MCF 10A (cell line): Measurements from ENCODE around the gene SSR4. TPM values are rescaled to one million over a fixed set of nuclear protein-coding genes. Genes with fewer than 3 reads are reported as not detected.

Source experiments
- BruUV-seq: library from RNA; stranded (reverse); fragments of 400-500 nt; replicated peaks from 2 replicates; lab custom pipeline; 2021; lab: Mats Ljungman, UMichigan
- CTCF ChIA-PET: fragments of 300-600 bp; sonication (Branson Sonifier 250); formaldehyde crosslinking; extraction: SDS; loops from one replicate; lab custom pipeline; 2021; ENCODE audit warnings: antibody characterized with exemption, inconsistent platforms; lab: Yijun Ruan, JAX
- POLR2A ChIA-PET: fragments of 300-600, 350-650 bp; sonication (Branson Sonifier 250); formaldehyde crosslinking; extraction: SDS; loops from one replicate; lab custom pipeline; 2020; ENCODE audit warnings: antibody characterized with exemption, inconsistent platforms; lab: Yijun Ruan, JAX
- DNase-seq: peaks from one replicate; pipeline ENCODE4 v3.0.0-alpha.2; 2018; ENCODE audit not compliant: unreplicated experiment
- H3K27ac Mint-ChIP-seq: one replicate; pipeline ENCODE4 v1.8.0; 2022; ENCODE audit warnings: mild to moderate bottlenecking, low read depth, mixed read lengths; ENCODE audit not compliant: unreplicated experiment
- H3K27me3 Mint-ChIP-seq: one replicate; pipeline ENCODE4 v1.8.0; 2022; ENCODE audit warnings: mixed read lengths; ENCODE audit not compliant: insufficient read depth, unreplicated experiment
- H3K36me3 Mint-ChIP-seq: one replicate; pipeline ENCODE4 v1.8.0; 2022; ENCODE audit warnings: mild to moderate bottlenecking, moderate library complexity, mixed read lengths; ENCODE audit not compliant: insufficient read depth, unreplicated experiment
- H3K4me1 Mint-ChIP-seq: one replicate; pipeline ENCODE4 v1.8.0; 2022; ENCODE audit warnings: mixed read lengths; ENCODE audit not compliant: insufficient read depth, unreplicated experiment
- H3K4me3 Mint-ChIP-seq: one replicate; pipeline ENCODE4 v1.8.0; 2022; ENCODE audit warnings: mild to moderate bottlenecking, moderate library complexity, mixed read lengths; ENCODE audit not compliant: unreplicated experiment
- H3K9me3 Mint-ChIP-seq: one replicate; pipeline ENCODE4 v1.8.0; 2022; ENCODE audit warnings: mixed read lengths; ENCODE audit not compliant: unreplicated experiment
- CTCF ChIP-seq: fragments of 200-600 bp; IDR thresholded peaks from one replicate; pipeline ENCODE4 v1.8.0; 2022; ENCODE audit warnings: antibody characterized with exemption, mild to moderate bottlenecking; ENCODE audit not compliant: unreplicated experiment
- intact Hi-C: fragments of 100-400 bp; cut with micrococcal nuclease; formaldehyde crosslinking; loops from 2 replicates; pipeline ENCODE4 v1.14.1; 2022
- total RNA-seq: library from RNA; stranded (reverse); gene quantifications from 2 replicates; pipeline ENCODE4 v1.2.3, GENCODE V29; 2022

SSR4 gene
- total RNA-seq, 1 experiment from 2014 or later, result 328 TPM

GRCh38 chrX:153791104-153791852 lies 3.2 kb upstream of the SSR4 start:
- no peak for DNase-seq
- Mint-ChIP-seq H3K4me3 (no peak overlapping the region), H3K36me3 (peaks cover 9% of the 10 kb centered on the region), H3K9me3 (no peaks in the 10 kb centered on the region), H3K4me1 (no peaks in the 10 kb centered on the region), H3K27me3 (no peaks in the 10 kb centered on the region), H3K27ac (no peak overlapping the region)
- BruUV-seq, result no TSS peak
- ChIA-PET CTCF (interaction anchor here (0.6 kb wide), 1 partner anchor 69 kb away, joined by 3 read pairs; no protein-coding TSS in a partner anchor), POLR2A (interaction anchor here (1.0 kb wide), 1 partner anchor 137 kb away, joined by 4 read pairs; no protein-coding TSS in a partner anchor)
- intact Hi-C loops, result no loop called here
- TF ChIP-seq CTCF, result no peak

- Mint-ChIP-seq H3K4me1 (no peaks in the 10 kb centered on the region), H3K27me3 (no peaks in the 10 kb centered on the region), H3K9me3 (no peaks in the 10 kb centered on the region), H3K36me3 (peaks cover 10% of the 10 kb centered on the region), H3K4me3 (peak overlapping the region; percentile 91), H3K27ac (no peak overlapping the region)
- BruUV-seq, result no TSS peak
- CTCF ChIA-PET, result no interaction called here
- POLR2A ChIA-PET, result no interaction called here
- no peak for TF ChIP-seq CTCF
- DNase-seq, result no peak
- intact Hi-C loops, result no loop called here
Observed at GRCh38 chrX:153792368-153792767, 2.1 kb upstream of the SSR4 start.

- ChIA-PET CTCF (no interaction called here), POLR2A (interaction anchor here (0.6 to 3.1 kb wide), 6 partner anchors 13 to 194 kb away, joined by 3 to 25 read pairs (median 6); partner anchors contain the start of gene HCFC1)
- Mint-ChIP-seq H3K9me3 (no peaks in the 10 kb centered on the region), H3K27me3 (no peaks in the 10 kb centered on the region), H3K4me1 (no peaks in the 10 kb centered on the region), H3K4me3 (peak overlapping the region; percentile 91), H3K27ac (peak overlapping the region; percentile 91), H3K36me3 (peaks cover 15% of the 10 kb centered on the region)
- BruUV-seq, result no TSS peak
- intact Hi-C loops, result no loop called here
- DNase-seq, result no peak
- TF ChIP-seq CTCF, result no peak
Observed at GRCh38 chrX:153793291-153793690, 1.2 kb upstream of the SSR4 start.
